GM18873 (cell line): ENCODE data around the gene PLEKHN1.
"Not testable (repeated sequence)": the region's sequence is repeated elsewhere in the genome, so short reads cannot be mapped to it uniquely, and the experiment has no call there.

ENCODE experiments used
- ATAC-seq: cut with Tn5 transposase; IDR thresholded peaks from one replicate; pipeline ENCODE4 v1.9.1; 2021; ENCODE audit warnings: mild to moderate bottlenecking, moderate library complexity, moderate number of reproducible peaks; ENCODE audit not compliant: unreplicated experiment, low FRiP score

Gene PLEKHN1

DNA sequence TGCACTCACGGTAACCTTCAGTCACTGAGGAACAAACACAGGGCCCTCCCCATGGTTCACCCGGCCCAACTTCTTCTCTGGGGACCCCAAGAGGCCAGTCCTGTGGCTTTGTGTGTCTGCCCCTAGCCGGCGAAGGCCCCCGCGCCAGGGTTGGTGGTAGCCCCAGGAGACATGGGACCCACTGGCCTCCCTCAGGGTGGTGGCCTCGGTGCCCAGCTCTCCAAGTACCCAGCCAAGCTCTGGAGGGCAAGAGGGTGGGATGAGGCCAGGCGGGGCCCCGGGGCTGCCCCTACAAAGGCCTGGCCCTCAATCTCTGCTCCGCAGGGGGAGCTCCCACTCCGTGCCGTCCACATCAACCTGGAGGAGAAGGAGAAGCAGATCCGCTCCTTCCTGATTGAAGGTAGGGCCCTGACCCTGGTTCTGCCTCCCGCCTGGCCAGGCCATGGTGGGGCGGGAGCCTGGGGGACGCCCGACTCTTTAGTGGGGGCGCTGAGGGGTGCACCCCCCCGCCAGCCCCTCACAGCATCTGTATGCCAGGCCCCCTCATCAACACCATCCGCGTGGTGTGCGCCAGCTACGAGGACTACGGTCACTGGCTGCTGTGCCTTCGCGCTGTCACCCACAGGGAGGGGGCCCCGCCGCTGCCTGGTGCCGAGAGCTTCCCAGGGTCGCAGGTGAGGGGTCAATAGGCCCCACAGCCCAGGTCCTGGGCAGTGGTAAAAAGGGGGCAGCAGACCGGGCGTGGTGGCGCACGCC is 5.6 kb downstream of the PLEKHN1 start:
- ATAC-seq = no peak

DNA sequence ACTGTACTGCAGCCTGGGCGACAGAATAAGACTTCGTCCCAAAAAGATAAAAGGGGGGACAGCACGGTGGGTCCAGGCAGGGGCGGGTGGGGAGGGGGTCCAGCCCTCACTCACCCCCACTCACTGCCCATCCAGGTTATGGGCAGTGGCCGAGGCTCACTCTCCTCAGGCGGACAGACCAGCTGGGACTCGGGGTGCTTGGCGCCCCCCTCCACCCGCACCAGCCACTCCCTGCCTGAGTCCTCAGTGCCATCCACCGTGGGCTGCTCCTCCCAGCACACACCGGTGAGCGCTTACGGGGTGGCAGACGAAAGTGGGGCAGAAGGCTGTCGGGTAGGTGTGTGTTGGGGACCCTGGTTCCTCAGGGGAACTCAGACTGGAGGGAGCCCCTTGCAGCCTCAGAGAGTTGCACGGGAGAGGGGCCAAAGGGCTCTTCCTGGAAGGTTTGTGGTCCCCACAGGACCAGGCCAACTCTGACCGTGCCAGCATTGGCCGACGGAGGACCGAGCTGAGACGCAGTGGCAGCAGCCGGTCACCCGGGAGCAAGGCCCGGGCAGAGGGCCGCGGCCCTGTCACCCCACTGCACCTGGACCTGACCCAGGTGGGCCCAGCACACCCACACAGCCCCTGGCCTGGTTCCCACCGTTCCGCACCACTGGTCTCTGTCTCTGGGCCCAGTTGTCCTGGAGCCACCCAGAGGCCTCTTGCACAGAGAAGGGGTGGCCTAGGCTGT is 6.6 kb downstream of the PLEKHN1 start:
- ATAC-seq = no peak

DNA sequence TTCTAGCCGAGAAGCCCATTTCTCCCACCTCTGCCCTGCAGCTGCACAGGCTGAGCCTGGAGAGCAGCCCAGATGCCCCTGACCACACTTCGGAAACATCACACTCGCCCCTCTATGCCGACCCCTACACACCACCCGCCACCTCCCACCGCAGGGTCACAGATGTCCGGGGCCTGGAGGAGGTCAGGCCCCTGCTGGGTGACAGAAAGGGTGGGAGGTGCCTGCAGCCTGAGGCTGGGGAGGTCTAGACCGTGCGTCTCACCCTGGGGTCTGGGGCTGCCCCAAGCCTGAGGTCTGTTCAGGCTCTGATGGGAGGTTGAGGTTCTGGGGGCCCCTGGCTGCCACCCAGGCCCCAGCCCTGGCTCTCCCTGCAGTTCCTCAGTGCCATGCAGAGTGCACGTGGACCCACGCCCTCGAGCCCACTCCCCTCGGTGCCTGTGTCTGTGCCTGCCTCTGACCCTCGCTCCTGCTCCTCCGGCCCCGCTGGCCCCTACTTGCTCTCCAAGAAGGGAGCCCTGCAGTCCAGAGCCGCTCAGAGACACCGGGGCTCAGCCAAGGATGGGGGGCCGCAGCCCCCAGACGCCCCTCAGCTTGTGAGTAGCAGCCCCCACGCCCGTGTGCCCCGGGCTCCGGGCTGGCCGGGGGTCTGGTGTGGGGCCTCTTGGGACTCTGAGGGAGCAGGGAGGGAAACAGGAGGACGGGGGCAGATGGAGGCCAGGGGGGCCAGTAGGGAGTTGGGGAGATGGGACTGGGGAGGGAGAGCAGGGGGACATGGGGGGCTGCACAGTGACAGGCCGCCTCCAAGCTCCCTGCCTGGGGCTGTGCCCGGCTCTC is 7.4 kb downstream of the PLEKHN1 start:
- ATAC-seq = no peak

DNA sequence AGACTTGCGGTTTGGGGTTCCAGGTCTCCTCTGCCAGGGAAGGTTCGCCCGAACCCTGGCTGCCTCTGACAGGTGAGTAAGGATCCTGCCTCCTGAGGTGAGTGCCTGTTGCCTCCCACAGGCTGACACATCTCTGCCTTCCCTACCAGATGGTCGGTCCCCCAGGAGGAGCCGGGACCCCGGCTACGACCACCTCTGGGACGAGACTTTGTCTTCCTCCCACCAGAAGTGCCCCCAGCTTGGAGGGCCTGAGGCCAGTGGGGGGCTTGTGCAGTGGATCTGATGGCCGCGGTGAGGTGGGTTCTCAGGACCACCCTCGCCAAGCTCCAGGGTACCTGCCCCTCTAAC is 8.0 kb downstream of the PLEKHN1 start:
- ATAC-seq = no peak

DNA sequence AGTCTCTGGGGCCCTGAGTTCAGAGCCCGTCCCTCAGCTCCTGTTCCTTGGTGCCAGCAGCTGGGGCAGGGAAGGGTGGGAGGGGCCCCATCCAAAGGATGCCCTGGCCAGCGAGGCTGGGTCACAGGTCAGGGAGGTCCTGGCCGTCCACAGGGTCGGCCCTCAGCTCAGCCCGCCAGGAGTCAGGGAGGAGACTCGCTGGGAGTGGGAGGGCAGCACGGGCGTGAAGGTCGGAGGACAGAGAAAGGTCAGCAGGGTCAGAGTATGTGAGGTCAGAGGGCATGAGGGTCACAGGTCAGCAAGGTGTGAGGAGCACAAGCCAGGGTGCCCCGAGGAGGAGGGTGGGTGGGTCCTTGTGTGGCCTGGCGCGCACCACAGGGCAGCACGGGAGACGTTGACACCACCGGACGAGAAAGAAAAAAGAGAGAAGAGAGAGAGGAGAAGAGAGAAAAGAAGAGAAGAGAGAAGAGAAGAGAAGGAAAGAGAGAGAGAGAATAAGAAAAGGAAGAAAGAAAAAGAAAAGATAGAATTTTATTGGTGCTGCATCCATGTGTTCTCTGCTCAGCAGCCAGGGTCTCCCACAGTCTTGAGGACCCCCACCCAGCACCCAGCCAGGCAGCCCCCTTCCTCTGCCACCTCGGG is 8.5 kb downstream of the PLEKHN1 start:
- ATAC-seq = no peak

DNA sequence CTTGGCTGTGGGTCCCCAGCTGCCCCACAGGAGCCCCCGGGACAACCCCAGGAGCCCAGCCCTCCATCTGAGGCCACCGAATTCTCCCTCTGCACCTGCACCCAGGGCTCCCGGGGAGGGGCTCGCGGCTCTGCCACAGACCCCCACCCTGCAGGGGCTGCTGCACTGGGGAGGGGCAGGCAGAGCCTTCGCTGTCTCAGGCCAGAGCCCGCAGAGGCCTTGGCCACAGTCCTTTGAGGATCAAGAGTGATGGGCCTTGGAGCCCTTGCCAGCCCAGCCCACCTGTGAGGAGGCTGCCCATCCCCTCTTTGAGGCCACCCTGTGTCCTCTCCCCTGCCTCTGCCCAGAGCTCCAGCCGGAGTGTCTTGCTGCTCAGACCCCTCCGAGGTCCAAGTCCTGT is 9.1 kb downstream of the PLEKHN1 start:
- ATAC-seq = no peak

DNA sequence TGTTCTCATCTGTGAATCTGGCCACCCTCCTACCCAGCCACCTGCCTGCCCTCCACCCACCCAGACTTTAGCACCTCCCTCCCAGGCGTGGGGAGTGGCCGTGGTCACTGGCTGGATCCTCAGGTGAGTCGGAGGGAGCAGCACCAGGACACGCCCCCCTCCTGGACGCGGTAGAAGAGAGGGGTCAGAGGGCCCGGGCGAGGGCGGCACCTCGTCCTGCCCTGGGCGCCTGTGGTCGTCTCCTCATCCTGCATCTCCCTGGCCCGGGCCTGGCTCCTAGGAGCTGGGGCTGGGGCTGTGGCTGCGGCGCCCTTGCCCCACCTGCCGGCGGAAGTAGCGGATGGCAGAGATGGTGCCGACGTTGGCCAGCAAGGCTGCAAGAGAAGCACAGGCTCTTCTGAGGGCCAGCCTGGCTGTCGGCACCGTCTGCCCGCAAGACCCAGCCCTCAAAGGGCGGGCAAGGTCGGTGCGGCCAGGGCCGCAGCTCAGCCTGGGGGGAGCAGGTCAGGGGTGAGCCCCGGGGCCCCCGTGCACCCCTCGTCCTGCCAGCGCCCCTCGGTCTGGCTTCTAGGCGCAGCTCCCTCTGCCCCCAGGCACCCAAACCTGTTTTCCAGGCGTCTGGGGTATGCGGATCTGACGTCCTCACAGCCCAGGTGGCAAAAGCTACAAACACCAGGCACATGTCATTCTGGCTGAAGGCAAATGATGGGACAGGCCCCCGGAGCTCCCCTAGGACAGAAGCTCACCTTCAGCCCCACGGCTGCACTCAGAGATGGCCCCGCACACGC is 9.8 kb downstream of the PLEKHN1 start:
- ATAC-seq = no peak

DNA sequence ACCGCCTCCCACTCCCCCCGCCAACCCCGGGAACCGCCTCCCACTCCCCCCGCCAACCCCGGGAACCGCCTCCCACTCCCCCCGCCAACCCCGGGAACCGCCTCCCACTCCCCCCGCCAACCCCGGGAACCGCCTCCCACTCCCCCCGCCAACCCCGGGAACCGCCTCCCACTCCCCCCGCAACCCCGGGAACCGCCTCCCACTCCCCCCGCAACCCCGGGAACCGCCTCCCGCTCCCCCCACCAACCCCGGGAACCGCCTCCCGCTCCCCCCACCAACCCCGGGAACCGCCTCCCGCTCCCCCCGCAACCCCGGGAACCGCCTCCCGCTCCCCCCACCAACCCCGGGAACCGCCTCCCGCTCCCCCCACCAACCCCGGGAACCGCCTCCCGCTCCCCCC is 10.5 kb downstream of the PLEKHN1 start:
- not testable (repeated sequence) for ATAC-seq

DNA sequence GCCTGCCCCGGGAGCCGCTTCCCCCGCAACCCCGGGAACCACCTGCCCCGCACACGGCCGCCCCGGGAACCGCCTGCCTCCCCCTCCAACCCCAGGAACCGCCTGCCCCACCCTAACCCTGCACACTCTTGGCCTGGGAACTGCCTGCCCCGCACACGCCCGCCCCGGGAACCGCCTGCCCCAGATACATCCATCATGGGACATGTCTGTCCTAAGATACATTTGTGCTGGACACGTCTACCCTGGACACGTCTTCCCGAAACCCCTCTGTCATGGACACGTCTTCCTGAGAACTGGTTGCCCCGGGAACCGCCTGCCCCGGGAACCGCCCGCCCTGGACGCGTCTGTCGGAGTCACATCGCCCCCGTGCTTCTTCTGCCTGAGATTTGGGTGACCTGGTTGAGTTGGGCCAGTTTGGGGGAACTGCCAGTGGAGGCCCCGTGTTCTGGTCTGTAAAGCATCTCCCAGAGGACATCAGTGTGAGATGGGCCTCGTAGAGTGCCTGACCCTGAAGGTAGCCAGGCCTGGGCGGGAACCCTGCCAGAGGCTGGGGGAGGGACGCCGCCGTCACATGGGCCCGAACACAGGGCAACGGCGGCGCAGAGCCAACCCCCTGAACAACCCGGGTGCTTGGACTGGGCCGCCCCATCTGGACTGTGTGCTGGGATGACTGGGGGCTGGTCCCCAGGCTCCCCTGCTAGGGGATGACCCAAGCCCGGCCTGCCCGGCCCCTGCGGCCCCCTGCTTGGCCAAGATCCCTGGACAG is 12.0 kb downstream of the PLEKHN1 start:
- no peak for ATAC-seq

DNA sequence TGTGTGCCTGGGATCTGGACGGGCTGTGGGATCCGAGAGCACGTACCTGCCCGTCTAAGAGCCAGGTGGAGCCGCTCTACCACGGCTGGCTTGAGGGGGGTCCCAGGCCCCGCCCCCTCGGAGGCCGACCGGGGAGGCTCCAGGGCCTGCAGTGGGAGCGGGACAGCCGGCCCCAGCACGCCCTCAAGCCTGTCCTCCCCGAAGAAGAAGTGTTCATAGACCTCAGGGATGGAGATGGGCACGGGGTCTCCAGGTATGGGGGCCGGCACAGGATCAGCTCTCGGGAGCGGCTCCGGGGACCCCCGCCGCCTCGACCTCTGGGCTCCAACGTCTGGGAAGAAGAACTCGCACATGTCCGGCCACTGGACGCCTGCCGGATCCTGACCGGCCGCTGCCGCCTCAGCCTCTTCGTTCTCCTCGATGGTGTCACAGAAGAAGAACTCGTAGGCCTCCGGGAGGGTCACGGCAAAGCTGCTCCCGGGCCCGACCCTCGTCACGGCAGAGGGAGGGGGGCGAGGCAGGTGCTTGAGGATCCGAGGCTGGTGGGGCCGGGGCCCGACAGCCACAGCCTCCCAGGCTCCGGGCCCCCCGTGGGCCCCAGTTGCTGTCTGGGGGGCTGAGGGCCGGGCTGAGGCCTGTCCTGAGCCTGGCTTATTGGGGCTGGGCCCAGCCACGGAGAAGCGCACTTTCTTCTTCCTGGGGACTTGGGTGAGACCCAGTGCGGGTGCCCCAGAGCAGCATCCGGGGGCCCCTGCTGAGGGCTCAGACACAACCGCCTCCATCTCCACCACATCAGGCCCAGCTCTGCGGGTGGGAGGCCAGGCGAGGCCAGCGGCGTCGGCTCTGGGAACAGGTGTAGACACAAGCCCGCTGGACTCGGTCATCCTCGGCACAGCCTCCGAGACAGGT is 12.8 kb downstream of the PLEKHN1 start:
- no peak for ATAC-seq

DNA sequence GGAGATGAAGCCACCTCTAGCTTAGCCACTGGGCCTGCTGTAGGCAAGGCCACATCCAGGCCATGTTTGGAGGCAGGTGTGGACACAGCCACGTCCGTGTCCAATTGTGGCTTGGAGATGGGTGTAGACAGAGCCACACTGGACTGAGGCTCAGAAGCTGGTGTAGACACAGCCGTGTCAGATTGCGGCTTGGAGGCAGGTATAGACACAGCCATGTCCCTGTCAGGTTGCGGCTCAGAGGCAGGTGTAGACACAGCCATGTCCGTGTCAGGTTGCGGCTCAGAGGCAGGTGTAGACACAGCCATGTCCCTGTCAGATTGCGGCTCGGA is 13.4 kb downstream of the PLEKHN1 start:
- ATAC-seq = no peak

DNA sequence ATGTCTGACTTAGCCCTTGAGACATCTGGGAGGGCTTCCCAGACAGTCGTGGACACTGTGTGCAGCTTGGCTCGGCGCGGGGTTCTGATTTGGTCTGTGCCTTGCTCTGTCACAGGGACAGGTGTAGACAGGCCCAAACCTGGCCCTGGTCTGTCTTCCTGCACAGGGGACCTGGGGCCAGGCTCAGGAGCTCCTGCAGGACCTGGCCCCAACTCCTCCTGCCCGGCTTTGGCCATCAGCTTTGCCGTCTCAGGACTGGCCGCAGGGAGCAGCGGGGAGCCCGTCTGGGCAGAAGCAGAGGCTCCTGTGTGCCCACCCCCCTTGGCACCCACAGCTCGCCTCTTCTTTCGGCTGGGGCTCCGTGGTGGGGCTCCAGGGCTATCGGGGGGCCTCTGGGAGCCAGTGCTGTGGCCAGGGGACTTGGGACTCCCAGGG is 13.9 kb downstream of the PLEKHN1 start:
- ATAC-seq = no peak

DNA sequence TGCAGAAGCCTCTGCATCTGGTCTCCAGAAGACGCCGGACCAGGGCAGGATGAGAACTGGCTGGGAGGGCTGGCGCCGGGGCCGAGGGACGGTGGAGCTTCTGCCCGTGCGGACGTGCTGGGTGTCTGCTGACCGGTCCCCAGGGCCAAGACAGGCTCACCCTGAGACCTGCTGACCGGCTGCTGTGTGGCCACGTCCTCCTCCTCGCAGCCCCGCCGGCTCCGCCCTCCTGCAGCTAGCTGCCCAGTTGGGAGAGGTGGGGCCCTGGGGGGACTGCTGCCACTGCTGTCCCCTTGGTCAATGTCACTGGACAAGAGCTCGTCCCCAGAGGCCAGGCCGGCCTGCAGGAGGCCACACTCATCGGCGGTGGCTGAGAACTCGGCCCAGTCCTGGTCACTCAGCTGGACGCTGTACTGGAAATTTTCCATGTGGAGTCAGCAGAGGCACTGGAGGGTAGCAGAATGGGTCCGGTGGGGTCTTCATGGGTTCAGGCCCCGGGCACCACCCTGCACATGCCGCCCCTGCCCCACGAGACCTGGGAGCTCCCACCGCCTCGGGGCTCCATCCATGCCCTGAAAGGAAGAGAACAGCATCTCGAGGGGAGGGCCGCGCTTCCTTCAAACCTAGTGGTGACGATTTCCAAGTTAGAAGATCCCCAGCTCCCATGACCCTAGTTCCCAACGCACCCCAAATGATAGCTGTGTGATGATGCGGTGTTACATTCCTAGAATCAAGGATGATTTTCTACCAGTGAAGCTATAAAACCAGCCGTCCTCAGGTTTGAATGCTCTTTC is 14.5 kb downstream of the PLEKHN1 start:
- ATAC-seq = no peak

DNA sequence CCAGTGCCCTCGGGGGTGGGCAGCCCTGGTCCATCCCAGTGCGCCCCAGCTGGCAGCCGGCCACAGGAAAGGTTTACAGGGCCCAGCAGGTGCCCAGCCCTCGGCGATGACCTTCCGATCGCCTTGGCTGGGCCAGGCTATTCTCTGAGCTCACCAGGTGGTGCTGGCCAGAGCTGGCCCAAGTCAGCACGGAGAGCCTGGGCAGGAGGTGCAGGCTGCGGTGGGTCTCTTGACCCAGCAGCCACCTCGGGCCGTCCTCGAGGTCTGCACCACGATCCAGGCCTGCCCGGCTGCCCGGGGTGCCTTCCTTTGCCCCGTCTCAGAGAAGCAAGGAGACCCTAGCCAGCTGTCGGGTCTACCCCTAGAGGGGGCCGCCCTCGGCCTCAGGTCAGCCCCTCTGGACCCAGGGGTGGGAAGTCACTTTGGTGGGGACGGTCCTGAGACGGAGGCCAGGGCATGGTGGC is 15.2 kb downstream of the PLEKHN1 start:
- ATAC-seq = no peak

DNA sequence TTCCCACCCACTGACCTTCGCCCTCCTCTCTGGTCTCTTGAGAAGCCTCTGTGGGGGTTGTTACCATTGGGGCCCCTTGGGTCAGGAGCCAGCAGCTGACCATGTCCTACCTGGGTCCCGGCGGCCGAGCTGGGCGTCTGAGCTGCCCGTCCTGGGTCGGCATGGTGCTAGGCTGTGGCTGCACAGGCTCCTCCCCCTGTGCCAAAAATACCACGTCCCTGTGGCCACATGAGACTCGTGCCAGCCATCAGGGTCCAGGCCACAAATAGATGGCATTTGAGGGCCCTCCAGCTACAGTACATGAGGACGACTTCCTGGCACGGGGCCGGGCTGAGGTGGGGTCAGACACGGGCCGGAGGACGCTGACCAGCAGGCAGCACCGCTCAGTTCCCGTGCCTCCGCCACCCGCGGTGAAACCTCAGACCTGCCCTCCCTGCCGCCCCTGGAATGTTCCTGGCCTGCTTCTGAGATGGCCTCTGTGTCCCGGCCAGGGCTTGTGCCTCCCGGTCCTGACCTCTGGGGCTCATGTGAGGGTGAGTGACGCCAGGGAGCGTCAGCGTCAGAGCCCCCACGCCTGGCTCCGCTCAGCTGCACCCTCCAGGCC is 15.8 kb downstream of the PLEKHN1 start, which contains the start of gene PERM1:
Gene PERM1, minus strand, starts transcription at position 139 of the 604 bp plus-strand sequence. CDS start 1,064 bp downstream, outside the sequence.
- ATAC-seq = no peak

DNA sequence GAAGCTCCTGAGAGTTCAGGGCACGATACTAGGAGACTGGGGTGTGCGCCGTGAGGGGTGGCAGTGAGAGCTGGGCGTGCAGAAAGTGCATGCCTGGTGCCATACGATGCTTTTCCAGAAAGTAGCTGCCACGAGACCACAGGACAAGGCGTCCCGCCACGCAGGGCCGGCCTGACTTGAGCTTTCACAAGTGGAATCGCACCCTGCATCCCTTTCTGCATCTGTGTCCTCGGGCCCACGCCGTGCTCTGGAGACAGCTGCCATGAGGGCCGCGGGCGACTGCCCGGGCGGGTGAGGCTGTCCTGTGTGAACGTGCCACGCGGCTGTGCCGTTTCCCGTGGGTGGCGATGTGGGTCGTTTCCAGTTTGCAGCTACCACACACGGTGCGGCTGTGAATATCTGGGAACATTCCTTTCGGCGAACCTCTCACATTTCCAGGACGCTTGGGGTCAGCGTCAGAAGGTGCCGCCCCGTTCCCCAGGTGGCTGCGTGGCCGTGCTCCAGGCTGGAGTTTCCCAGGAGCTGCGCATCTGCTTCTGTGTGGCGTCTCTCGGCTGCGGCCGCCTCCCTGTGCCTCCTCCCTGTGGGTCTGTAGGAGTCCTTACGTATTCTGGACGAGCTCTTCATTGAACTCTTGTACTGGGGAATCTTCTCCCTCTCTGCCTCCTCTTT is 16.6 kb downstream of the PLEKHN1 start:
- ATAC-seq = no peak
